HG02642 (cell line): ENCODE data around the gene ERF.
A peak's percentile ranks its signal among the peaks of the same experiment; 100 is the strongest.
"Not testable (repeated sequence)": the region's sequence is repeated elsewhere in the genome, so short reads cannot be mapped to it uniquely, and the experiment has no call there.

ENCODE experiments used
- ATAC-seq: cut with Tn5 transposase; IDR thresholded peaks from one replicate; pipeline ENCODE4 v1.9.1; 2021; ENCODE audit warnings: mild to moderate bottlenecking; ENCODE audit not compliant: unreplicated experiment, poor library complexity

ERF gene

DNA sequence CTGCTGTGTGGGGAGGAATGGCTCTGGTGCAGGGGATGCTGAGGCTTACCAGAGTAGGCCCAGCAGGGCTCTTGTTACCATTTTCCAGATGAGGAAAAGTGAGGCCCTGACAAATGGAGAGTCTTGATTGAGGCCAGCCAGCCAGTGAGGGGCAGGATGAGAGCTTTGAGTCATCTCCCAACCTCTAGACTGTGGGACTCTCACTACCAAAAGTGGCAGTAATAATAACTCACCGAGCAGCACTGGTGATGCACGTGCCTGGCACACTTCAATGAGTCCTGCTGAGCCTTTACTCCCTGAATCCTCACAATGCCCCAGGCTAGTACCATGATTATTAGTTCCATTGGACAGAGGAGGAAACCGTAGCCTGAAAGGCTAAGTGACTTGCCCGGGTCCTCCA, 21.9 kb upstream of the ERF start:
- ATAC-seq: no peak

DNA sequence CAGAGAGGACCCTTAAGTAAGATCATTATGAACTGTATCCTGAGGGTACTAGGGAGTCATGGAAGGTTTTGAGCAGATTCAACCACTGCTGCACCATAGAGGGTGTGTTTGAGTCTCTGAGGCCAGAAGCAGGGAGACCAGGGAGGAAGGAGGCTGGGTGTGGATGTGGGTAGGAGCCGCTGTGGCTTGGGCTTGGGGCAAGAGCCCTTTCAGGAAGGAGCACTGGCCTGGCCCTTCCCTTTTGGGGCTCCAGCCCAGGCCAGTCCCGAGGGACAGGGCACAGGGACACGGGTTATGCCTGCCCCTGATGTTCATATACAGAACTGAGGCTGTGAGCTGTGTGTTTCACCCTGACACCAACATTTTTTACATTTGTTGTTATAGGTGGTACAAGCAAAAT, 21.4 kb upstream of the ERF start:
- ATAC-seq: no peak

DNA sequence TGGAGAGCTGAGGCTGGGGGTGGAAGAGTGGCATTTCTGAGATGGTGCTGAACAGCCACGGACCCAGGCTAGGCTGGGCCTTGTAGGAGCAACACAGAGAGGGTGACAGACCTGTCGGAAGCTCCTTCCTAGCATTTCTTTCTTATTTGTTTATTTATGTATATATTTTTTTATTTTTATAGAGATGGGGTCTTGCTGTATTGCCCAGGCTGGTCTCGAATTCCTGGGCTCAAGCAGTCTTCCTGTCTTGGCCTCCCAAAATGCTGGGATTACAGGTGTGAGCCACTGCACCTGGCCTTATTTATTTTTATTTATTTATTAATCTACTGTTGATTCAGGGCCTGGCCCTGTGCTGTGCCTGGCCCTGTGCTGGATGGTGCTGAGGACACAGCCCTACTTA, 20.6 kb upstream of the ERF start:
- ATAC-seq: no peak

DNA sequence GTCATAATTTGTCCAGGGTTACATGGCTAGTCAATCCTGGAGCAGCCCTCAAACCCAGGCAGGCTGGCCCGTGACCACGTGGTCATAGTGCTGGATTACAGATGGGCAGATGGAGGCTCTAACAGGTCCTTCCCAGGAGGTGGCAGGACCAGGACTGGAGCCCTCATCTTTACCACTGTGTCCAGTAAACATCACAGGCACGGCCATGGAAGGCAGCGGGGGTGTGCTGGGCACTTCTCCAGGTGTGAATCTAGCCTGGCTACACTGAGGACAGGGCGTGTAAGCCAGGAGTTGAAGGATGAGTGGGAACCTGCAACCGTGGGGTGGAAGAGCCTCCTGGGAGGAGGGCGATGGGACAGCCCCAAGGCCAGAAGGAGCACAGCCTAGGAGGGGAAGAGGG, 20.2 kb upstream of the ERF start:
- no peak for ATAC-seq

DNA sequence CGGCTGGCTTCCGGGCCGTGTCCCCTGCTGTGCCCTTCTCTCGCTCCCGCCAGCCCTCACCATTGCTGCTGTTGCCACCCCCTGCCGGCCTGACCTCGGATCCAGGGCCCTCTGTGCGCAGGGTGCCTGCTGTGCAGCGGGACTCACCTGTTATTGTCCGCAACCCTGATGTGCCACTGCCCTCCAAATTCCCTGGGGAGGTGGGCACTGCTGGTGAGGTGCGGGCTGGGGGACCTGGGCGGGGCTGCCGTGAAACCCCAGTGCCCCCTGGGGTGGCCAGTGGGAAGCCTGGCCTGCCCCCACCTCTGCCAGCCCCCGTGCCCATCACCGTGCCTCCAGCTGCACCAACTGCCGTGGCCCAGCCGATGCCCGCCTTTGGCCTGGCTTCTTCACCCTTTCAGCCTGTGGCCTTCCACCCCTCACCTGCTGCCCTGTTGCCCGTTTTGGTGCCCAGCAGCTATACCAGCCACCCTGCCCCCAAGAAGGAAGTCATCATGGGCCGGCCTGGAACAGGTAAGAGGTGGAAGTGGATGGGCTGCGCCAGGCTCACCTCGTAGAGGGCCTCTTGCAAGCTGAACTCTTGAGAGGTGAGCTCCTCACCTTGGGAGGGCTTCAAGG, 19.2 kb upstream of the ERF start:
- no peak for ATAC-seq

DNA sequence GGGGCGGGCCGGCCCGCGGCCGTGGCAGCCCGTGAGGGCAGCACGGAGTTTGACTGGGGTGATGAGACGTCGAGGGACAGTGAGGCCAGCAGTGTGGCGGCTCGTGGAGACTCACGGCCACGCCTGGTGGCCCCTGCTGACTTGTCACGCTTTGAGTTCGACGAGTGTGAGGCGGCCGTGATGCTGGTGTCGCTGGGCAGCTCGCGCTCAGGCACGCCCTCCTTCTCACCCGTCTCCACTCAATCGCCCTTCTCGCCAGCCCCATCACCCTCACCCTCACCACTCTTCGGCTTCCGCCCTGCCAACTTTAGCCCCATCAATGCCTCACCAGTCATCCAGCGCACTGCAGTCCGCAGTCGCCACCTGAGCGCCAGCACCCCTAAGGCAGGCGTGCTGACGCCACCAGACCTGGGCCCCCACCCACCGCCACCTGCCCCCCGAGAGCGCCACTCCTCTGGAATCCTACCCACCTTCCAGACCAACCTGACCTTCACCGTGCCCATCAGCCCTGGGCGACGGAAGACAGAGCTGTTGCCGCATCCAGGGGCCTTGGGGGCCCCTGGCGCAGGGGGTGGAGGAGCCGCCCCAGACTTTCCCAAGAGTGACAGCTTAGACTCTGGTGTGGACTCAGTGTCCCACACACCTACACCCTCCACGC, 18.6 kb upstream of the ERF start:
- ATAC-seq: no peak

DNA sequence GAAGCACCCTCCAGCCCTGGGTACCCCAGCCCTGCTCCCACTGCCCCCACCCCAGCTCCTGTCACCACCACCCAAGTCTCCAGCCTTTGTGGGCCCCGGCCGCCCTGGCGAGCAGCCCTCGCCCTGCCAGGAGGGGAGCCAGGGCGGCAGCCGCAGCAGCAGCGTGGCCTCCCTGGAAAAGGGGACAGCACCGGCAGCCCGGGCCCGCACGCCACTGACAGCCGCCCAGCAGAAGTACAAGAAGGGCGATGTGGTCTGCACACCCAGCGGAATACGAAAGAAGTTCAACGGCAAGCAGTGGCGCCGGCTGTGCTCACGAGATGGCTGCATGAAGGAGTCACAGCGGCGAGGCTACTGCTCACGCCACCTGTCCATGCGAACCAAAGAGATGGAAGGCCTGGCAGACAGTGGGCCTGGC, 18.1 kb upstream of the ERF start:
- ATAC-seq: no peak

DNA sequence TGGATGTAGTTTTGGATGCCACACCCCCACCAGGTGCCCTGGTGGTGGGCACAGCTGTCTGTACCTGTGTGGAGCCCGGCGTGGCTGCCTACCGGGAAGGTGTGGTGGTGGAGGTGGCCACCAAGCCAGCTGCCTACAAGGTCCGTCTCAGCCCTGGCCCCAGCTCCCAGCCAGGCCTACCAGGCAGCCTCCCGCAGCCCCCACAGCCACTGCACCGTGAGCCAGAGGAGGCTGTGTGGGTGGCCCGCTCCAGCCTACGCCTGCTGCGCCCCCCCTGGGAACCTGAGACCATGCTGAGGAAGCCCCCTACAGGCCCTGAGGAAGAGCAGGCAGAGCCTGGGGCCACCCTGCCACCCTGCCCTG, 17.6 kb upstream of the ERF start:
- no peak for ATAC-seq

DNA sequence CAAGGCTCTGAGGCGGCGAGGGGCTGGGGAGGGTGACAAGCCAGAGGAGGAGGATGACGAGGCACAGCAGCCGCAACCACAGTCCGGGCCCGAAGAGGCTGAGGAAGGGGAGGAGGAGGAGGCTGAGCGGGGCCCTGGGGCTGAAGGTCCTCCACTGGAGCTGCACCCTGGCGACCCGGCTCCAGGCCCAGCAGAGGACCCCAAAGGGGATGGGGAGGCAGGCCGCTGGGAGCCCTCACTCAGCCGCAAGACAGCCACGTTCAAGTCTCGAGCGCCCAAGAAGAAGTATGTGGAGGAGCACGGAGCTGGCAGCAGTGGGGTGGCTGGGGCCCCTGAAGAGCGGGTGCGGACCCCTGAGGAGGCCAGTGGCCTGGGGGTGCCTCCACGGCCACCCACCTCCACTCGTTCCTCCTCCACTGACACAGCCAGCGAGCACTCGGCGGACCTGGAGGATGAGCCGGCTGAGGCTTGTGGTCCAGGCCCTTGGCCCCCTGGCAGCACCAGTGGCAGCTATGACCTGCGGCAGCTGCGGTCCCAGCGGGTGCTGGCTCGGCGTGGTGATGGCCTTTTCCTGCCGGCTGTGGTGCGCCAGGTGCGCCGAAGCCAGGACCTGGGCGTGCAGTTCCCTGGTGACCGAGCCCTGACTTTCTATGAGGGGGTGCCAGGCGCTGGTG, 17.1 kb upstream of the ERF start:
- no peak for ATAC-seq

DNA sequence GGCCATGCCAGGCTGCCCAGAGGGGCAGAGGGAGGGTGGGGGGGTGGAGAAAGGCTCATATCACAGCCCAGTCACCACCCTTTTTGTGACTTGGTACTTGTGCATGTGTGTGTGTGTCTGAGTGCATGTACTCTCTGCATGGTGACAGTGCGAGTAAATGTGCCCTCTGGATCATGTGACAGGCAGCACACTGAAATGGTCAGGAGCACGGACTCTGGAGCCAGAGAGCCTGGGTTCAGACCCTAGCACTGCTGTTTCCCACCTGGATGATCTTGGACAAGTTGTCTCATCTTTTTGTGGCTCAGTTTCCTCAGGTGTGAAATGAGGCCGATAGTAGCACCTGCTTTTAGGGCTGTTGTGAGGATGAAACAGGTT, 16.1 kb upstream of the ERF start:
- ATAC-seq: no peak

DNA sequence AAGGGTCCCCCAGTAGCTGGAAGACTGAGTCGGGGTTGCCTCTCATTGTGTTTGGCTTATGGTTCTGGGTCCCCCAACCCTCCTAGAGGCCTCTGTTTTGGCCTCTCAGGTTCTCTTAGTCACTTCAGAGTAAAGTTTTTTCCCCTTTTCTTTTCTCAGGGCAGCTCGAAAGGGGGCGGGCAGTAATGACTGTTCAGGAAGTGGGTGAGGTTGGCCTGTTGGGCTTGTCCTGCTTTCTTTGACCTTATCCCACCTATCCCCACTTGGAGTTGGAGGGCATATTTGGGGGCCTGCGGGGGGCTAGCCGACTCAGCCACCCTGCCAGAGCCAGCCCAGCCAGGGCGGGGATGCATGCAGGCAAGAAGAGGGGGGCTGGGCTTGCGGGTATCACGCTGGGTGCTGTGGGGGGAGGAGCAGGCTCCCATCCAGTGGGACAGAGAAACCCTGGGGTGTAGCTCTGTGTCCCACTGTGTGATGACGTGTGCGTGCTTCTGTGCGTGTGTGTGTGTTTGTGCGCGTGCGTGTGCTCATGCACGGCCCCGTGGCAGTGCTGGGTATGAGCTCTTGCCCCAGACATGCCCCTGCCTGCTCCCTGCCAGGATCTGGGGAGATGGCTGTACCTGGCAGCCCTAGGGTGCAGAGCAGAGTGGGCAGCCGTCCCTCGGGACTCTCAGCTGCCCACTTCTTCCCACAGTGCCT, 15.6 kb upstream of the ERF start:
- ATAC-seq: no peak

DNA sequence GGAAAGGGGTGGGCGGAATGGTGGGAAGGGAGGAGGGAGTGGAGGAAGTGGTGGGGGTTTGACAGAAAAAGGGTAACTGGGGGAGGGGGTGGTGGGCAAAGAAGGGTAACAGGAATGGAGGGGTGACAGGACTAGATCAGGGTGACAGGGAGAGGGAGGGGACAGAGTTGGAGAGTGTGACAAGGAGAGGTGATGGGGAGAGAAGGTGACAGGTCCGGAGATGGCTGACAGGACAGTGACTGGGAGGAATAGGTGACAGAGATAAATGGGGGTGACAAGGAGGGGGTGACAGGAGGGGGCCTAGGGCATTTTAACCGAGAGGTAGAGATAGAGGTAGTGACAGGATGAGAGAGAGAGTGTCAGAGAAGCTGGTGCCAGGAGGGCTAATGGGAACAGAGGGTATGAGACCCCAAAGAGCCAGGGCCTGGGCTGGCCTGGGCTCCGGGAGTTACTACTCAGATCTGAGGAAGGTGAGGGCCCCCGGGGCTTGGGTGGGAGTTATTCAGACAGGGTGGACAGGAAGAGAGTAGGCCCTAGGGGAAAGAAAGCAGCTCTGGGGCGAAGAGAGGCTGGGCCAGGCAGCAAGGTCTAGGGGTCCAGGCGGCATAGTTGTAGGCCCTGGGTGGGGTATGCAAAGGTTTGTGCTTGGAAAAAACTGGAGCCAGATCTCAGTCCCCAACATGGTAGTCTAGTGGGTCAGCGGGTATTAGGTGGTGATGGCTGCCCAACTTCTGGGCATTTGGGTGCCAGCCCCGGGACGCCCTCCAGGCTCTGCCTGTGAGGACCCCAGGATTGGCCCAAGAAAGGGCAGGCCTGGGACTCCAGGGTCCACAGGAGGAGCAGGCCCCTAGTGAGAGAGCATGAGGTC, 14.8 kb upstream of the ERF start:
- ATAC-seq: no peak

DNA sequence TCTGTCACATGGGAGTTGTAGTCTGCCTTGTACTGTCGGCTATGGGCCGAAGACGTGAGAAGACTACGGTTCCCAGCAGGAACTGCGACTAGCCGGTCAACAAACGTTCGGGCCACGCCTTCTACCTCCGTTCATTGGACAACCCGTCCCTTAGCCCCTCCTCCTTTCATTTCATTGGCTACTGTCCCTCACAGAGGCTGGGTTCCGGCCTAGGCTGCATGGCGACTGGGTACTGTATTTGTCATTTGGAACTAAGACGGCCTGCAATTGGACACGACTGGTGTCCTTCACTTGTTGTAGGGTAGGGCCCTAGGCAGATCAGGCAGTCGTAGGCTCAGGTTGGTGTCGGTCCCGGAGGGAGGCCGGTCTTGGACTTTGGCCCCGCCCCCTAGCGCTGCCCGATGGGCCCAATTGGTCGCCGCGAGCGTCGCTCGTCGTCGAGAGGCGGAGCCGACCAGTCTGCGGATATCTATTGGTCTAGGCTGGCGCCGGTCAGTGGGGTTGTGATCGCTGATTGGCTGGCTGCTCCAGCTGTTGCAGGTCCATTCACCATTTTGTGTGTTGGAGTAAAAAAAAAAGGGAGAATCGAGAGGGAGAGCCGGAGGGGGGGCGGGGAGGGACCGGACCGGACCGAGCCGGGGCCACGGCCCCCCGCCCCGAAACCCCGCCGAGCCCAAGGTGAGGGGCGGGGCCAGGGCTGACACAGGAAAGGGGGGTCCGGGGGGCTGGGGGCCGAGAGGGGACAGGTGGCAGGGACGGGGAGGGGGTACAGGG, 14.0 kb upstream of the ERF start, which contains the start of gene CIC:
CIC (plus strand) TSS at position 549 of the 774 bp plus-strand sequence. CDS start 2,532 bp downstream, outside the sequence.
- ATAC-seq: peak; percentile 75

DNA sequence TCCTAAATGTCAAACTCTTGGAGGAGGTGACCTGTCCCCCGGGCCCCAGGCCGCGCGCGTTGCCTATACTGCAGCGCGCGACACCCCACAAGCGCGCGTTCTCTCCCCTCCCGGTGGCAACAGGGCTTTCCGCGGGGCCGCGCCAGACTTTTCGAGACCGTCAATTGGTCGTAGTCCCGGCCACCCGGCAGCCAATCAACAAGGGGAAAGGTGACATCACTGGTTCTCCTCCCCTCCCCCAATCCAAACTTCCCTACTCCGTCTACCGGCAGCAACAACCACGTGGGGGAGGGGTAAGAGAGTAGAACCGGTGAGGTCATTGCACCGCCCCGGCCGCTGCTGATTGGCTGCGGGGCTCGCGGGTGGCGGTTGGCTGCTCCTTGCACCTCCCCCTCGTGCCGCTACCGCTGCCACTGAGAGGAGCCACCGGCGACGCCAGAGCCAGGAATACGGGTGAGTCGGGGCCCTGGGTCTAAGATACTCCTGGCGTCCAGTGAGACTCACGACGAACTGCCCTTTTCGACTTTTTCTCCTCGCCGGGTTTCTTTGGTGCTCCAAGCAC, 13.3 kb upstream of the ERF start:
- ATAC-seq: peak; percentile 61

DNA sequence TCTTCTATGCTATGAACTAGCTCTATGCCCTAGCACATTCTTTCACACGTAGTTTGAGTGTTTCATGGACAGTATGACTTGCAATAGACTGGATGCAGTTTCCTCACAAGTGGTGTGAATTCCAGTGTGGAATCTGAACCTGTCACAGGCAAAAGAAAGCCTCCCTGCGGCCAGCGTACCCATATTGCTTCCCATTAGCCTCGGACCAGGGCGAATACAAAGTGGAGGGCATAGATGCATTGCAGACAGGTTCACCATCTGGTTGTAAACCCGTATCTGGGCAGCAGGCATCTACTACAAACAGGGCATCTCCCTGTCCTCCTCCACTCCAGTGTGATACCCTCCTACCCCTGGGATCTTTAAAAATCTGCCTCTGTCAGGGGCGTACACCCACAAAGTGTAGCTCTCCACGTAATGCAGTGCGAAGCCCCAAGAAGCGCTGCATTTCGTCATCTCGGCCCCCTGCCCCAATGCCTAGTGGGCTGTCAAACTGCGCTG, 12.8 kb upstream of the ERF start:
- ATAC-seq: no peak

DNA sequence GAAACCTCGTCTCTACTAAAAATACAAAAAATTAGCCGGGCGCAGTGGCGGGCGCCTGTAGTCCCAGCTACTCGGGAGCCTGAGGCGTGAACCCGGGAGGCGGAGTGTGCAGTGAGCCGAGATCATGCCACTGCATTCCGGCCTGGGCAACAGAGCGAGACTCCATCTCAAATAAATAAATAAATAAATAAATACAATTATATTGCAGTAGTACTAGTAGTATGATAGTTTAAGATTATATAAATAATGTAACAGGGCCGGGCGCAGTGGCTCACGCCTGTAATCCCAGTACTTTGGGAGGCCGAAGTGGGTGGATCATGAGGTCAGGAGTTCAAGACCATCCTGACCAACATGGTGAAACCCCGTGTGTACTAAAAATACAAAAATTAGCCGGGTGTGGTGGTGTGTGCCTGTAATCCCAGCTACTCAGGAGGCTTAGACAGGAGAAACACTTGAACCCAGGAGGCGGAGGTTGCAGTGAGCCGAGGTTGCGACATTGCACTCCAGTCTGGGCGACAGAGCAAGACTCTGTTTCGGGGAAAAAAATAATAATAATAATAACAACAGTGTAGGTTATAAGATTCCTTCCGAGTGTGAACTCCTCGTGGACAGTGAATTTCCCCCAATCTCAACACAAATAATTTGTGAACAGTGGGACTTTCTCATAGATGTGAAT, 12.1 kb upstream of the ERF start:
- not testable (repeated sequence) for ATAC-seq

DNA sequence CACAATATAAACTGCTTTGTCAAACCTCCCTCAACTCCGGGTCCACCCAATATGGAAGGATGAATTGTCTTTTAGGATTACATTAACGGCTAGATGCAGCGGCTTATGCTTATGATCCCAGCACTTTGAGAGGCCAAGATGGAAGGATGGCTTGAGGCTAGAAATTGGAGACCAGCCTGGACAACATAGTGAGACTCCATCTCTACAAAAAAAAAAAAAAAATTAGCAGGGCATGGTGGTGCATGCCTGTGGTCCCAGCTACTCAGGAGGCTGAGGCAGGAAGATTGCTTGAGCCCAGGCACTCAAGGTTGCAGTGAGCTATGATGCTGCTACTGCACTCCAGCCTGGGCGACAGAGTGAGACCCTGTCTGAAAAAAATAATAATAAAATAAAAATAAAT, 11.2 kb upstream of the ERF start:
- ATAC-seq: not testable (repeated sequence)

DNA sequence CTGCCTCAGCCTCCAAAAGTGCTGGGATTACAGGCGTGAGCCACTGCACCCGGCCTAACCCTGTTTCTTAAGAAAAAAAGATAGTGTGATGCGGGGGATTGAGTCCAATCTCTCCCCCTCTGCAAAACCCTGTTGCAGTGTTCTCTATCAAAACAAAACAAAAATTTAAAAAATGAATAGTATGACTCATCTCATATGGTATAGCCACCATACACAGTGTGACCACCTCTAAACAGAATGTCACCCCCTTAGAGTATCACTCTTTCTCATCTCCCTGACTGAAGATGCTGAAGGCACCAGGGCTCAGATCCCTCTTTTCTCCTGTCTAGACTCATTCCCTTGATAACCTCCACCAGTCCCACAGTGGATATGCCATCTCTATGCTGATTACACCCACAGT, 6.8 kb upstream of the ERF start:
- ATAC-seq: no peak

DNA sequence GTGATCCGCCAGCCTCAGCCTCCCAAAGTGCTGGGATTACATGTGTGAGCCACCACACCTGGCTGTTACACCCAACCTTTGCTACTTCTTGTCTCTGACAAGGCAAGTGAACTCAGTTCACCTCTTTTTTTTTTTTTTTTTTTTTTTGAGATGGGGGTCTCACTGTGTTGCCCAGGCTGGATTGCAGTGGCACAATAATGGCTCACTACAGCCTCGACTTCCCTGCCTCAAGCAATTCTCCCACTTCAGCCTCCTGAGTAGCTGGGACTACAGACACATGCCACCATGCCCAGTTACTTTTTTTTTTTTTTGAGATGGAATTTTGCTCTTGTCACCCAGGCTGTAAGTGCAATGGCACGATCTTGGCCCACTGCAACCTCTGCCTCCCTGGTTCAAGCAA, 2.9 kb upstream of the ERF start:
- not testable (repeated sequence) for ATAC-seq
